Glomerular visceral epithelial cell (primary cell): ENCODE measurements around the gene USP9Y.

Experiments
- DNase-seq: peaks from one replicate; pipeline ENCODE4 v3.0.0-alpha.2; 2016; ENCODE audit errors: extremely low spot score

The USP9Y gene

GRCh38 chrY:12756021-12756420, 55.0 kb downstream of the USP9Y start:
- peak; percentile 9 for DNase-seq

GRCh38 chrY:12765976-12766375, 64.9 kb downstream of the USP9Y start:
- no peak for DNase-seq

GRCh38 chrY:12784521-12784920, 83.5 kb downstream of the USP9Y start:
- DNase-seq, result no peak

GRCh38 chrY:12793999-12794398, 93.0 kb downstream of the USP9Y start:
- DNase-seq, result no peak

GRCh38 chrY:12808046-12808445, 107.0 kb downstream of the USP9Y start:
- peak; percentile 27 for DNase-seq

- DNase-seq, result peak; percentile 19
Observed at GRCh38 chrY:12809034-12809433, 108.0 kb downstream of the USP9Y start.

- DNase-seq, result no peak
Observed at GRCh38 chrY:12823408-12823807, 122.4 kb downstream of the USP9Y start.

- DNase-seq, result peak; percentile 8
Observed at GRCh38 chrY:12826791-12827190, 125.8 kb downstream of the USP9Y start.

GRCh38 chrY:12833284-12833683, 132.3 kb downstream of the USP9Y start:
- no peak for DNase-seq

- no peak for DNase-seq
Observed at GRCh38 chrY:12837550-12837949, 136.5 kb downstream of the USP9Y start.

- DNase-seq, result no peak
Observed at GRCh38 chrY:12841368-12841767, 140.3 kb downstream of the USP9Y start.

GRCh38 chrY:12846793-12847192, 145.8 kb downstream of the USP9Y start:
- DNase-seq, result no peak

- DNase-seq, result no peak
Observed at GRCh38 chrY:12855791-12856275, 154.8 kb downstream of the USP9Y start.

- no peak for DNase-seq
Observed at GRCh38 chrY:12867960-12868359, 166.9 kb downstream of the USP9Y start.

- no peak for DNase-seq
Observed at GRCh38 chrY:12896973-12897372, 195.9 kb downstream of the USP9Y start.

GRCh38 chrY:12898604-12899003, 197.6 kb downstream of the USP9Y start:
- DNase-seq, result no peak

GRCh38 chrY:12904618-12905516, 203.8 kb downstream of the USP9Y start, which contains the start of gene DDX3Y:
Gene DDX3Y, plus strand, starts transcription at chrY:12904868. Its CDS starts 69 bp downstream, at chrY:12904937.
- DNase-seq, result peak; percentile 92

GRCh38 chrY:12905517-12905872, 204.5 kb downstream of the USP9Y start:
- DNase-seq, result peak; percentile 63

GRCh38 chrY:12905895-12906294, 204.9 kb downstream of the USP9Y start:
- DNase-seq, result peak; percentile 5
